Measurements from ENCODE around the gene BMP2K.

DNA sequence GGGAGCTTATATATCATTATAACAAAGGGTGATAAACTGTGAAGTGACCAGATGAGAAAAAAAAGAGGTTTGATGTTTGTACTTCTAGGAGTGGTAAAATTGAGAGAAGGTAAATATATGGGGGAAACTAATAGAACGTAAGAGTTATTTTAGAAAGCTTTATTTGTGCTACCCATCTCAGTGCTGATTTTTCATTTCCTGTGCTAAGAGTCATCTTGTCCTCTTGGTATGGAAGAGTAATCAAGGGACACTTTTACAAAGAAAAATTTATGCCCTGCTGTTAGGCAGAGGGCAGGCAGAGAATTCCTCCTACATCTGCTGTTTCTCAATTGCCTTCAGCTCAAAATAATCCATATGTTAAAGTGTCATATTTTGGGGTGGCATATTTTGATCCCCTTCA, 49.6 kb upstream of the BMP2K start:
- TF ChIP-seq, protein P1, sequence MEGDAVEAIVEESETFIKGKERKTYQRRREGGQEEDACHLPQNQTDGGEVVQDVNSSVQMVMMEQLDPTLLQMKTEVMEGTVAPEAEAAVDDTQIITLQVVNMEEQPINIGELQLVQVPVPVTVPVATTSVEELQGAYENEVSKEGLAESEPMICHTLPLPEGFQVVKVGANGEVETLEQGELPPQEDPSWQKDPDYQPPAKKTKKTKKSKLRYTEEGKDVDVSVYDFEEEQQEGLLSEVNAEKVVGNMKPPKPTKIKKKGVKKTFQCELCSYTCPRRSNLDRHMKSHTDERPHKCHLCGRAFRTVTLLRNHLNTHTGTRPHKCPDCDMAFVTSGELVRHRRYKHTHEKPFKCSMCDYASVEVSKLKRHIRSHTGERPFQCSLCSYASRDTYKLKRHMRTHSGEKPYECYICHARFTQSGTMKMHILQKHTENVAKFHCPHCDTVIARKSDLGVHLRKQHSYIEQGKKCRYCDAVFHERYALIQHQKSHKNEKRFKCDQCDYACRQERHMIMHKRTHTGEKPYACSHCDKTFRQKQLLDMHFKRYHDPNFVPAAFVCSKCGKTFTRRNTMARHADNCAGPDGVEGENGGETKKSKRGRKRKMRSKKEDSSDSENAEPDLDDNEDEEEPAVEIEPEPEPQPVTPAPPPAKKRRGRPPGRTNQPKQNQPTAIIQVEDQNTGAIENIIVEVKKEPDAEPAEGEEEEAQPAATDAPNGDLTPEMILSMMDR (IDR thresholded peaks at IDR 0.05; ENCODE audit: low read depth, low read length, poor library complexity, severe bottlenecking) = no peak
- no peak for TF ChIP-seq EZH2phosphoT487 (IDR thresholded peaks at IDR 0.05; ENCODE audit: borderline replicate concordance, low read length)

All from DOHH2 (cell line).